Measurements from ENCODE around the gene BORCS5. TPM values are rescaled to one million over a fixed set of nuclear protein-coding genes. Genes with fewer than 3 reads are reported as not detected.

The BORCS5 gene
- total and polyA plus RNA-seq, 3 donors from 2014 or later = 20.3 to 46.3 (median 22.8) TPM

GRCh38 chr12:12425616-12426015 lies 68.7 kb downstream of the BORCS5 start:
- no peak overlapping the region for H3K4me3 ChIP-seq
- WGBS, 2 donors = 79 to 81% methylated on average over 1 of the region's 1 CpG
- H3K27me3 ChIP-seq = no peaks in the 10 kb centered on the region

GRCh38 chr12:12427568-12427967 lies 70.7 kb downstream of the BORCS5 start:
- H3K27ac ChIP-seq = no peak overlapping the region
- intact Hi-C loops (cut with DNase I; ENCODE audit: low total_unique reads) = no loop called here
- no peaks in the 10 kb centered on the region for H3K27me3 ChIP-seq
- H3K36me3 ChIP-seq (ENCODE audit: low read depth, missing control alignments) = no peaks in the 10 kb centered on the region
- H3K4me1 ChIP-seq = no peaks in the 10 kb centered on the region
- 84 to 87% methylated on average over 4 of the region's 4 CpGs for WGBS, 2 donors
- no peaks in the 10 kb centered on the region for H3K9me3 ChIP-seq
- no peak overlapping the region for H3K4me3 ChIP-seq
- no peak for DNase-seq
- TF ChIP-seq CTCF (IDR thresholded peaks at IDR 0.05) = no peak
- no peak for TF ChIP-seq POLR2A (IDR thresholded peaks at IDR 0.05)

More at GRCh38 chr12:12425616-12426015, 68.7 kb downstream of the BORCS5 start:
- no peak for TF ChIP-seq CTCF (IDR thresholded peaks at IDR 0.05)
- TF ChIP-seq POLR2A (IDR thresholded peaks at IDR 0.05) = no peak
- Histone ChIP-seq H3K36me3 (ENCODE audit: low read depth, missing control alignments) (no peaks in the 10 kb centered on the region), H3K4me1 (no peaks in the 10 kb centered on the region), H3K27ac (no peak overlapping the region), H3K9me3 (no peaks in the 10 kb centered on the region)
- intact Hi-C loops (cut with DNase I; ENCODE audit: low total_unique reads) = no loop called here
- DNase-seq = no peak

GRCh38 chr12:12428047-12428446 lies 71.2 kb downstream of the BORCS5 start:
- H3K36me3 ChIP-seq (ENCODE audit: low read depth, missing control alignments) = no peaks in the 10 kb centered on the region
- TF ChIP-seq POLR2A (IDR thresholded peaks at IDR 0.05) = no peak
- WGBS, 2 donors = 78 to 93% methylated on average over 2 of the region's 2 CpGs
- H3K27me3 ChIP-seq = no peaks in the 10 kb centered on the region
- H3K4me1 ChIP-seq = no peaks in the 10 kb centered on the region
- H3K4me3 ChIP-seq = no peak overlapping the region
- no peak overlapping the region for H3K27ac ChIP-seq
- DNase-seq = no peak
- no peaks in the 10 kb centered on the region for H3K9me3 ChIP-seq
- intact Hi-C loops (cut with DNase I; ENCODE audit: low total_unique reads) = no loop called here

- Histone ChIP-seq H3K27ac (no peak overlapping the region), H3K36me3 (ENCODE audit: low read depth, missing control alignments) (no peaks in the 10 kb centered on the region), H3K4me3 (no peak overlapping the region), H3K27me3 (no peaks in the 10 kb centered on the region), H3K9me3 (no peaks in the 10 kb centered on the region), H3K4me1 (no peaks in the 10 kb centered on the region)
- DNase-seq = no peak
- WGBS, 2 donors = 89 to 91% methylated on average over 7 of the region's 7 CpGs
- intact Hi-C loops (cut with DNase I; ENCODE audit: low total_unique reads) = no loop called here
- TF ChIP-seq CTCF (IDR thresholded peaks at IDR 0.05) = no peak
- no peak for TF ChIP-seq POLR2A (IDR thresholded peaks at IDR 0.05)
Observed at GRCh38 chr12:12428961-12429657, 72.2 kb downstream of the BORCS5 start.

GRCh38 chr12:12432364-12432763 lies 75.5 kb downstream of the BORCS5 start:
- intact Hi-C loops (cut with DNase I; ENCODE audit: low total_unique reads) = no loop called here
- H3K27me3 ChIP-seq = no peaks in the 10 kb centered on the region
- no peak overlapping the region for H3K4me3 ChIP-seq
- TF ChIP-seq CTCF (IDR thresholded peaks at IDR 0.05) = no peak
- TF ChIP-seq POLR2A (IDR thresholded peaks at IDR 0.05) = no peak
- H3K9me3 ChIP-seq = no peaks in the 10 kb centered on the region
- H3K27ac ChIP-seq = no peak overlapping the region
- no peak for DNase-seq
- H3K36me3 ChIP-seq (ENCODE audit: low read depth, missing control alignments) = no peaks in the 10 kb centered on the region
- H3K4me1 ChIP-seq = no peaks in the 10 kb centered on the region

Data from testis (tissue), 3 donors.